A172 (cell line): Measurements from ENCODE around the gene SAMSN1. TPM values are rescaled to one million over a fixed set of nuclear protein-coding genes. Genes with fewer than 3 reads are reported as not detected.

Experiments
- DNase-seq: peaks from one replicate; pipeline ENCODE4 v3.0.0-alpha.2; 2015; ENCODE audit warnings: low spot score
- total RNA-seq: library from RNA; depleted of rRNA; stranded (reverse); fragments of >200 nt; shearing (Covaris generic); gene quantifications from 2 replicates; pipeline ENCODE4 v1.2.3, GENCODE V29; 2014; rRNA removed

The SAMSN1 gene
- not detected in 2 replicates for total RNA-seq

- no peak for DNase-seq
These were observed at the start of gene SAMSN1 for GRCh38 chr21:14545906-14546480. Gene SAMSN1, minus strand, starts transcription at chr21:14546315. Its CDS starts 54 bp downstream, at chr21:14546261.

DNA sequence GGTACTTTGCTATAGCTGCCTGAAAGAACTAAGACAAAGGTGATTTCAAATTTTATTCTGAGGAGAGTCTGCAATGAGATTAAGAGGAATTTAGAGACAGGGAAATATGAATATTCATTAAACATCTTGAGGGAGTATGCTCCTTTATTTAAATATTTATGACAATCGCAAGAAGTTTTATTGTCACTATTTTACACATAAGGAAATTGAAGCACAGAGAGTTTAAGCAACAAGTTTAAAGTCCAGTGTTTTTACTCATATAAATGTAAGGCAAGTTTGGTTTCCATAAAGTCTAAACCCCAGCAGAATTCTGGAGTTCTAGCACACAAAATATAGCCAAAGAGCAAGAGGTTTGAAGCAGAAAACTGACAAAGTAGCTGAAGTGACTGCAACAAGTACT lies 49.3 kb upstream of the SAMSN1 start:
- no peak for DNase-seq

DNA sequence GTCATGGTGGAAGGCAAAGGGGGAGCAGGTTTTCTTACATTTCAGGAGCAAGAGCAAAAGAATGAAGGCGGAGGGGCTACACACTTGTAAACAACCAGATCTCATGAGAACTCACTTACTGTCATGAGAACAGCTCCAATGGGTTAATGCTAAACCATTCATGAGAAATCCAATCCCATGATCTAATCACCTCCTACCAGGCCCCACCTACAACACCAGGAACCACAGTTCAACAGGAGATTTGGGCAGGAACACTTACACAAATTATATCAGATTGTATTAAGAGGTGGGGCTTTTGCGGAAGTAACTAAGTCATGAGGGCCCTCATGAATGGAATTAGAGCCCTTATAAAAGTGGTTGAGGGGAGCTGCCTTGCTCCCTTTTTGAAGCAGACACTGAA lies 48.9 kb upstream of the SAMSN1 start:
- no peak for DNase-seq

DNA sequence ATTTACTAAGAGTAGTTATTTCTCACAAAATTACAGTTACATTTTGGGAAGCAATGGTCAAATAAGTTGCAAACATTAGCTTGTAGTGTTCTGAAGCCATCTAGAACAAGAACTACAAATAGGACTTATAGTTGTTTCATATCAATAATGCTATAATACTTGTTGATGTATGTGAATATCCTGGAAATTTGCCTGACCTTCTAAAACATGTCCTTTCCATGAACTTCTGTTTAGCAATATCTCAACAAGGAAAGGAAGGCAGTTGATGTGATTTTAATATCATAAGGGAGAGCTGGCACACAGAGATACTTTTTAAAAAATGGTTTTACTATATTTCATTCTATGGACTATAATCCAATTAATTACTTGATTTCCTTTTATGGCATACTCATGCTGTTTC lies 47.1 kb upstream of the SAMSN1 start:
- DNase-seq: no peak

DNA sequence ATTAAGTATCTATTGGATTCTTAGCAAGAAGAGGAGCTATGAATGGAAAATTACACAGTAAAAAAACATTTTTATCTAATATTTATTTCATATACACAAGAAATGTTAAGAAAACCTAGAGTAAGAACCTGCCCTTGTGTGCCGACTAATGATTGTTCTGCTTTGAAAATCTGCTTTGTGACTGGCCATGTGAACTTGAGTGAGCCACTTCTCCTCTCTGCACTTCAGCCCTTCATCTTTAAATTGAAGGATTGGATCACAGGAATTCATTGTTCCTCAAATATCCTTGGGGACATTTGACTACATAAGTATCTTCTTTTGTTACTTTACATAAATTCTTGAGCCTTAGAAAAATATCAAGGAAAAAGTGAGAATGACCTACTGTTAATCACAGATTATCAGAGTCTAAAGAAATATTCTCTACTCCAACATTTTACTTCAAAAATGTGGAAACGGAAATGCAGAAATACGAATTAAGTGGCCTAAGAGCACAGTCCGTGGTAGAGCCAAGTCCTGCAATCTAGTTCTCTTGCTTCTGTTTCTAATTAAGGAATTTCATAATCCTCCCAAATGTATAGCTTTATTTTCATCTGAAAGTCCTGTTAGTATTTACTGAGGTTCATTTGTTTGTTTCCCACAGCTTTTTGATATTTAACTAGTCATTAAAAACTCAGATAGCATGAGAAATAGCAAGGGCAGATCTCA lies 46.3 kb upstream of the SAMSN1 start:
- no peak for DNase-seq

DNA sequence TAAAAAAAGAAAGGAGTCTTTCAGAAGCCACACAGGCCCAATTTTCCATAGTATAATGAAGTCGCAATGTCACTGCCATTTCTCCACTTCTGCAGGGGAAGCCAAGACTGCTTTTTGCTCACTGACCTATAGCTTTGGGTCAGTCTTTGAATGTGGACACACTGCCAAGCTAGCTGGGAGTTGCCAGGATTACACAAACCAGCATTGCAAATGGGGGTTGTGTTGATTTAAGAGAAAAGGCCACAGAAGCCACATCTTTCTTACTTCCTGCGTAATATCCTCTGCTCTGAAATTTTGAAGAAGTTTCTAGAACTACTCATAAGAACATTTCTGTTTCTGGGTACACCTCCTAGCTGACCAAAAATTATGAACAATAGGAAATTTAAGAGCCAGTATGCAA lies 45.8 kb upstream of the SAMSN1 start:
- no peak for DNase-seq

- DNase-seq: no peak
These were observed 45.3 kb upstream of the SAMSN1 start for GRCh38 chr21:14591377-14591776.

DNA sequence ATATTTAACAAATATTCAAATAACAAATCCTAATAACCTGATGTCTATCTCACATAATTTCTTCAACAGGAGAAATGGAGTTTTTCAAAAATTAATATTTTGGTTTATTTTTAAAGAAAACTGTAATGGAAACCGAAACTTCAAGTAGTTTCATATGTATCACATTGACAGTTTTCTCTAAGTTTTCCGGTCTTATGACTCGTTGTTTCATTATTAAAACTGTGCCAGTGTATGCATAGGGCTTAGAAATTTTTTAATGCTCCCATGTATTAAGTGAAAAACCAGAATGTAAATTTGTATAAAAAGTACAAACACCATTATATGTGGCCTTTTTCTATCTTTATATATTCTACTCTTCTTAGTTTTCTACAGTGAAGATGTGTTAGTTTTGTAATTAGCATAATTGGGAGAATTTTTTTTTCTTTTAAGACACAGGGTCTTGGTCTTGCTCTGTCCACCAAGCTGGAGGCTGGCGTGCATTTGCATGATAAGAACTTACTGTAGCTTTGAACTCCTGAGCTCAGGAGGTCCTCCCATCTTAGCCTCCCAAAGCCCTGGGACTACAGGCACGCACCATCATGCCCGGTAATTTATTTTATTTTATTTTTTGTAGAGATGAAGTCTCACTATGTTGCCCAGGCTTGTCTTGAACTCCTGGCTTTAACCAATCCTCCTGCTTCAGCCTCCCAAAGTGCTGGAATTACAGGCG lies 43.9 kb upstream of the SAMSN1 start:
- DNase-seq: no peak

DNA sequence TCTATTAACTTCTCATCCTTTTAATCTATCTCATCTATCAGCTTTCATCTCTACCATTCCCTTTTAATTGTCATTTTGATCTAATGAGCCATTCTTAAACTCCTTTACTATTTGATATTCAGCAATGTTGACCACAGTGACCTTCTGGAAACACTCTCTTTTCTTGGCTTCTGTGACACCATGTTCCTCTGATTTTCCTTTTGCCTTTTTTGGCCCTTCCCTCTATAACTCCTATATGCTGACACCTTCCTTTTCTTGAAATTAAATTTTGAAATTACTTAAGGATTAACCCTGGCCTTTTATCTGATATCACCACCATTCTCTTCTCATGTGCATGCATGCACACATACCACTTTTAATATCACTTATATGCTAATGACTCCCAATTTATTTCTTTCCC lies 41.2 kb upstream of the SAMSN1 start:
- no peak for DNase-seq

DNA sequence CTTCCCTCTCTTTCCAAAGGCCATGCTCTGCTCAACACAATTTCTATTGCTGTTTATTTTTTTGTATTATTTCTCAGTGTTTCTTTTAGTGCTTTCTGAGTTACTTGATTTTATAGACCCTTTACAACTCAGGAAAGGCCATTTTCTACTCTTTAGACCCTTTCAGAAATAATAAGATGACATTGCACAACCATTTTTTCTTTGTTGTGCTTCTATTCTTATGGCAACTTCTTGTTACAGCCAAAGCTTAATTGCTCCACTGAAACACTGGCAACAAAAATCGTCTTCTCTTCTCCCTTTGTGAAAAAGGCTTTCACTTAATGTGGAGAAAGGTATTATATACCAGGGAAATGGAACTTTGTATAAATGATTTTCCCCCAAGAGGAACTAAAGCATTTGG lies 39.0 kb upstream of the SAMSN1 start:
- DNase-seq: no peak

DNA sequence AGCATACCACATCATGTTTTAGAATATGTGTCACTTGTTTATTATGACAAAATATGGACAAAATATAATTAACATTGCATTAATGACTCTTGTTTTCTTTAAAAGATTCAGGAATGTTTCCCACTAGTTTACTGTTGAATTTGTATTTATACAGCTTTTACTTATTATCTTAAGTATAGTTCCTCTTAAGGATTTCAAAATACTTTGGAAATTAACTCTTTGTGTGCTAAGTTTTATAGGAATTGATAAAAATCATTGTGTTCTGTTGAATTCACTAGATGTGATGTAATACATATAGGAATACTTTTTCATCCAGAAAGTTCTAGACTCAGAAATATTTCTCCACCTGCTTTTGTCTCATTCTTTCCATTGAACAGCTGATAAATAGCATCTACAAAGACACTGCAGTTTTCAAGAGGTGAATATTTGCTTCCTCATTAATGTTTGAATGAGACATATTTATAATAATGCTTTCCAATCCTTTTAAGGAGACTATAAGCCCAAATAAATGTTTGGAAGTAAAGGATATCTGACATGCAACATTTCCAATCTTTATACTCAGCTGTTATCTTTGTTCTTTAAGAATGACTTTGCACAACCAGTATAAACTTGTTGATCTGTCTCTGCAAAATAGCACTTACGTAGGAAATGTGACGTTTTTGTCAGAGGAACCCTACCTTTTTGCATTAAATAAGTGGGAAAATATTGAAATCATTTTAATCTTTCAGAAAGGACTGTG lies 38.4 kb upstream of the SAMSN1 start:
- DNase-seq: no peak

- no peak for DNase-seq
These were observed 37.6 kb upstream of the SAMSN1 start for GRCh38 chr21:14583629-14584255.

DNA sequence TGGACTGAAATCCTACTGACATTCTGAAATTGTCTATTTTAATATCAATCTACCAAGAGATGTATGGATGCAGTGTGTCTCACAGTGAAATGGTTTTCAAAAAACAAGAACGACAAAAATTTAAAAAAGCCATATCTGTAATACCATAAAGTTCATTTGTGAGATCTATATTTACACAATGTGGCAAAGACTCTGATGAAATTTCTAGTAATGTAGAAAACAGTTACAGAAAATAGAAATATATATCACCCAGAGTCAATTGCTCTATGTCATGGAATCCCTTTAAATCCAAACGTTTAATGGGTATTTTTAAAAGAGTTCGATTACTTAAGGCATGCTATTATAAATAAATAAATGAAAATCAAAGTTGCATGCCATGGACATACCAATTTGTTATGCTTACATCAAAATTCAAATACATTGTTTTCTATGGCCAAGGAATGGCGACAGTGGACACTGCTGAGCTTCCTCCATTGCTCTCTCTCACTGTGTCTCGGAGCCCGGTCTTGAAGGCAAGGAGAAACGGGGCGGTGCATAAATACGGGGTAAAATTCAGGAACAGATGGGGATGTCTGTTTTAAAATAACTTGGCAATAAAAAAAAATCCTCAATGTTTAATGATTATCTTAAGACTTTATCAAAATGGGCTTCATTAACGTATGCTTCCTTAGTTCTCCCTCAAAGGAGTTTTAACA lies 37.0 kb upstream of the SAMSN1 start:
- DNase-seq: no peak

DNA sequence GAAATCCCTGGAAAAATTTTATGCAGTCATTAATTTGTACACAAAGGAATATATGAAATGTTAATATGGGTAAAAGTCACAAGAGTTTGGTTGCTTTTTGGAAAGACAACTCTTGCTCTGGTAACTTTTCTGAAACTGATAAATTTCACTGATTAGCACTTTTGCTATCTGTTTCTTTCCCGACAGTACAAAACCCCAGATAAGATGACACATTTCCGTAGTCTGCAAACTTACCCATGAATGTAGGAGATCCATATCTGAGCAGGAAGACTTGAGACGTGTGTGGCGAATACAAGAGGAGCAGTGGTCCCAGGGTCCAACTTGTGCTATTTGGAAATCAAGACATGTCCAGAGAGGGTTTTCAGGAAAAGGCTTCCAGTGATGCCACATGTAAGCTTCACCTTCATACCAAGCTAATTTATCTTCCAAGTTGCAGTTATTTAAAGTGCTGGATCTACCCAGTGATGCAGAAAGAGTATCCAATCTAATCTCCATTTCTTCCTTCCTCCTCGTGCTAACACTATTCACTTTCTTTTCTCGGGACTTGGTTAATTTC lies 35.9 kb upstream of the SAMSN1 start:
- no peak for DNase-seq

DNA sequence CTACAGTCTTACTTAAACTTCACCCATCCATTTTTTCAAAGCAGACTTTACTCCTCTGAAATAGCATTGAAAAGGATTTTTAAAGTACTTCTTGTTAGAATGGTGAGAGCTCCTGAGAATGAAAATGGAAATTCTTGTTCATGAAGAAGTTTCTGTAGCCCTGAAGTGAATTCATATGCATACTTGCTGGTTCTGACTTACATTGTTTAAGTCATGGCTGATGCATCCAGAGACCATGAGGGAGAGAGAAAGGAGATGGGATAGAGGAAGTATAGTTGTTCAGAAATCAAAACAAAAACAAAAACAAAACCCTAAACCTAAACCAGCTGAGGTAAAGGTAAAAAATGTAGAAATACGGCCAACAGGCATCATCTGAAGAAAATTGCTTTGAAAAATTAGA lies 27.1 kb upstream of the SAMSN1 start:
- no peak for DNase-seq

- DNase-seq: no peak
These were observed 26.2 kb upstream of the SAMSN1 start for GRCh38 chr21:14572204-14572780.

GRCh38 chr21:14569868-14570267 lies 23.8 kb upstream of the SAMSN1 start:
- no peak for DNase-seq

DNA sequence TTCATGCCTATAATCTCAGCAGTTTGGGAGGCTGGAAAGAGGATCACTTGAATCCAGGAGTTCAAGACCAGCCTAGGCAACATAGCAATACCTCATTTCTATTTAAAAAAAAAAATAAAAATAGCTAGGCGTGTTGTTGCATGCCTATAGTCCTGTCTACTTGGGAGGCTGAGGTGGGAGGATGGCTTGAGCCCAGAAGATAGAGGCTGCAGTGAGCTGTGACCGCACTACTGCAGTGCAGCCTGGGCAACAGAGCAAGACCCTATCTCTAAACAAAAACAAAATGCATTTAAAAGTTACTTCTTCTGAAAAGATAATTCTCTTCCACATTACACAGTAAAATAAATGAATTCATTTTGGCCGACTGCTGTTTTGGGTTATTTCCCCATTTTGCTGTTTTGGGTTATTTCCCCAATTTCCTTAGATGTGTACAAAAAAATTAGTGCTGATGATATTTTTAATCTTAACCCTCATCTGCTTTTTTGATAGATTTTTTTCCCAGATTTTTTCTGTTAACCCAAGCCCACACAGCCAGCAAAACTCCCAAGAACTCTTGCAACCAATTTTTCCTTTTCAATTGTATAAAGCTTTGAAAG lies 23.0 kb upstream of the SAMSN1 start:
- no peak for DNase-seq

- DNase-seq: no peak
These were observed 21.5 kb upstream of the SAMSN1 start for GRCh38 chr21:14567331-14568279.
